Ovary (tissue), 3 donors: ENCODE results near the gene DNM2.
"Not testable (repeated sequence)": the region's sequence is repeated elsewhere in the genome, so short reads cannot be mapped to it uniquely, and the experiment has no call there.

Experiments used
- POLR2A ChIP-seq: fragments of 450-650 bp; IDR thresholded peaks from one replicate; pipeline ENCODE4 v1.6.1; 2017; ENCODE audit warnings: antibody characterized with exemption, mild to moderate bottlenecking, moderate library complexity
- TF ChIP-seq, protein P1 (sequence below), 3 donors: fragments of 450-650 bp in 2 of 3; fragments of 200-600 bp in 1 of 3; IDR thresholded peaks; one replicate each; pipeline versions ENCODE4 v1.5.1 to v1.8.0; 2016 to 2022; ENCODE audit warnings: antibody characterized with exemption in 3 of 3, mild to moderate bottlenecking in 1 of 3
- donor health status: DM: no; HTN: no; CAD: no.

DNA sequence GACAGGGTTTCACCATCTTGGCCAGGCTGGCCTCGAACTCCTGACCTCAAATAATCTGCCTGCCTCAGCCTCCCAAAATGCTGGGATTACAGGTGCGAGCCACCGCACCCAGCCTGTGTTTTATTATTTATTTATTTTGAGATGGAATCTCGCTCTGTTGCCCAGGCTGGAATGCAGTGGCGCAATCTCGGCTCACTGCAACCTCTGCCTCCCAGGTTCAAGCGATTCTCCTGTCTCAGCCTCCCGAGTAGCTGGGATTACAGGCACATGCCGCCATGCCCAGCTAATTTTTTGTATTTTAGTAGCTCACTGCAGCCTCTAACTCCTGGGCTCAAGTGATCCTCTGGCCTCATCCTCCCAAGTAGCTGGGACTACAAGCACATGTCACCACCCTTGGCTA is 159.7 kb downstream of the DNM2 start:
- TF ChIP-seq, protein P1, sequence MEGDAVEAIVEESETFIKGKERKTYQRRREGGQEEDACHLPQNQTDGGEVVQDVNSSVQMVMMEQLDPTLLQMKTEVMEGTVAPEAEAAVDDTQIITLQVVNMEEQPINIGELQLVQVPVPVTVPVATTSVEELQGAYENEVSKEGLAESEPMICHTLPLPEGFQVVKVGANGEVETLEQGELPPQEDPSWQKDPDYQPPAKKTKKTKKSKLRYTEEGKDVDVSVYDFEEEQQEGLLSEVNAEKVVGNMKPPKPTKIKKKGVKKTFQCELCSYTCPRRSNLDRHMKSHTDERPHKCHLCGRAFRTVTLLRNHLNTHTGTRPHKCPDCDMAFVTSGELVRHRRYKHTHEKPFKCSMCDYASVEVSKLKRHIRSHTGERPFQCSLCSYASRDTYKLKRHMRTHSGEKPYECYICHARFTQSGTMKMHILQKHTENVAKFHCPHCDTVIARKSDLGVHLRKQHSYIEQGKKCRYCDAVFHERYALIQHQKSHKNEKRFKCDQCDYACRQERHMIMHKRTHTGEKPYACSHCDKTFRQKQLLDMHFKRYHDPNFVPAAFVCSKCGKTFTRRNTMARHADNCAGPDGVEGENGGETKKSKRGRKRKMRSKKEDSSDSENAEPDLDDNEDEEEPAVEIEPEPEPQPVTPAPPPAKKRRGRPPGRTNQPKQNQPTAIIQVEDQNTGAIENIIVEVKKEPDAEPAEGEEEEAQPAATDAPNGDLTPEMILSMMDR (IDR thresholded peaks at IDR 0.05), result not testable (repeated sequence)
- TF ChIP-seq POLR2A, result not testable (repeated sequence)
